Testis (tissue), 3 donors: ENCODE results near the gene BTD. TPM values are rescaled to one million over a fixed set of nuclear protein-coding genes. Genes with fewer than 3 reads are reported as not detected.
"Not testable (repeated sequence)": the region's sequence is repeated elsewhere in the genome, so short reads cannot be mapped to it uniquely, and the experiment has no call there.

Source experiments
- DNase-seq: peaks from one replicate; pipeline ENCODE4 v3.0.0-alpha.2; 2019
- H3K27ac ChIP-seq, 2 donors: fragments of 200-600 bp; sonication (generic); one replicate each; pipeline ENCODE4 v1.5.1; 2019
- H3K27me3 ChIP-seq: fragments of 200-600 bp; sonication (generic); one replicate; pipeline ENCODE4 v1.5.1; 2019
- H3K36me3 ChIP-seq: fragments of 200-600 bp; sonication (generic); one replicate; pipeline ENCODE4 v1.5.1; 2017; ENCODE audit warnings: low read depth; ENCODE audit errors: missing control alignments
- H3K4me1 ChIP-seq: fragments of 200-600 bp; sonication (generic); one replicate; pipeline ENCODE4 v1.5.1; 2019
- H3K4me3 ChIP-seq, 2 donors: fragments of 200-600 bp; sonication (generic); one replicate each; pipeline ENCODE4 v1.5.1; 2017 to 2019
- H3K9me3 ChIP-seq: fragments of 200-600 bp; sonication (generic); one replicate; pipeline ENCODE4 v1.5.1; 2017
- CTCF ChIP-seq, 3 experiments: fragments of 450-650 bp in 2 of 3; fragments of 200-600 bp in 1 of 3; sonication (generic) in 1 of 3; IDR thresholded peaks; one replicate each; pipeline ENCODE4 v1.5.1; 2016 to 2019; ENCODE audit warnings: antibody characterized with exemption in 3 of 3, mild to moderate bottlenecking in 2 of 3, moderate library complexity in 1 of 3
- POLR2A ChIP-seq: fragments of 450-650 bp; IDR thresholded peaks from one replicate; pipeline ENCODE4 v1.6.1; 2017; ENCODE audit warnings: antibody characterized with exemption, mild to moderate bottlenecking, moderate library complexity
- WGBS, 2 donors: methylation state at CpG; one replicate each; pipeline ENCODE4 v1.1.5; 2018; 5-methylcytosine and 5-hydroxymethylcytosine counted together
- intact Hi-C: fragments of 100-400 bp; cut with DNase I; formaldehyde crosslinking; loops from one replicate; pipeline ENCODE4 v1.15.1; 2023; ENCODE audit warnings: low total_unique reads
- polyA plus RNA-seq: library from polyadenylated mRNA; stranded (reverse); fragments of 350-450 nt; fragmentation: Illumina TruSeq; extraction: RNeasy Lipid Tissue Mini Kit (QIAGEN cat#74804); gene quantifications from one replicate; pipeline ENCODE4 v1.2.3, GENCODE V29; 2014; ENCODE audit warnings: low read depth, low replicate concordance; ENCODE audit not compliant: insufficient read depth
- total RNA-seq, 2 donors: library from RNA; depleted of rRNA; stranded (reverse); fragments of >200 nt; gene quantifications; one replicate each; pipeline ENCODE4 v1.2.3, GENCODE V29; 2016

Gene BTD
- total and polyA plus RNA-seq, 3 donors from 2014 or later = 31.3 to 54.7 (median 44.7) TPM

GRCh38 chr3:15592968-15593367 lies 8.6 kb upstream of the BTD start:
- TF ChIP-seq CTCF (IDR thresholded peaks at IDR 0.05) (no peak), POLR2A (no peak)
- no peaks in the 10 kb centered on the region for H3K4me1 ChIP-seq
- no peak overlapping the region for H3K4me3 ChIP-seq
- WGBS, 2 donors = 91% methylated on average over 8 of the region's 8 CpGs
- no peak overlapping the region for H3K27ac ChIP-seq
- DNase-seq = no peak
- intact Hi-C loops = no loop called here
- H3K9me3 ChIP-seq = no peaks in the 10 kb centered on the region
- H3K36me3 ChIP-seq = no peaks in the 10 kb centered on the region
- no peaks in the 10 kb centered on the region for H3K27me3 ChIP-seq

- DNase-seq = no peak
- Histone ChIP-seq H3K27ac (no peak overlapping the region), H3K9me3 (no peaks in the 10 kb centered on the region), H3K36me3 (no peaks in the 10 kb centered on the region), H3K4me3 (no peak overlapping the region), H3K4me1 (peaks cover 6% of the 10 kb centered on the region), H3K27me3 (no peaks in the 10 kb centered on the region)
- intact Hi-C loops = no loop called here
- TF ChIP-seq CTCF (IDR thresholded peaks at IDR 0.05) (no peak), POLR2A (no peak)
- WGBS, 2 donors = 74 to 76% methylated on average over 2 of the region's 2 CpGs
These were observed 5.6 kb upstream of the BTD start for GRCh38 chr3:15595955-15596354.

GRCh38 chr3:15601046-15601398 lies 523 bp upstream of the BTD start:
- Histone ChIP-seq H3K4me3 (peak overlapping the region; percentile 62 to 84), H3K36me3 (no peaks in the 10 kb centered on the region), H3K9me3 (no peaks in the 10 kb centered on the region), H3K4me1 (peaks cover 6% of the 10 kb centered on the region), H3K27ac (peak overlapping the region; percentile 57 to 89), H3K27me3 (no peaks in the 10 kb centered on the region)
- WGBS, 2 donors = 1 to 2% methylated on average over 15 to 19 of the region's 19 CpGs
- DNase-seq = no peak
- intact Hi-C loops = no loop called here
- no peak for TF ChIP-seq POLR2A
- TF ChIP-seq CTCF (IDR thresholded peaks at IDR 0.05) = no peak

GRCh38 chr3:15602146-15602536 lies 596 bp downstream of the BTD start:
- no peak for TF ChIP-seq CTCF (IDR thresholded peaks at IDR 0.05)
- no peak for TF ChIP-seq POLR2A
- intact Hi-C loops = no loop called here

GRCh38 chr3:15602816-15603215 lies 1.3 kb downstream of the BTD start:
- DNase-seq, H3K4me3 ChIP-seq, H3K9me3 ChIP-seq, intact Hi-C loops, H3K36me3 ChIP-seq, H3K27me3 ChIP-seq: not testable (repeated sequence)
- Histone ChIP-seq H3K27ac (peak overlapping the region in 1 of 2 donors; percentile 89), H3K4me1 (peaks cover 18% of the 10 kb centered on the region)
- 89 to 90% methylated on average over 3 of the region's 3 CpGs for WGBS, 2 donors

More at GRCh38 chr3:15602146-15602536, 596 bp downstream of the BTD start:
- H3K4me3 ChIP-seq = peak overlapping the region; percentile 62 to 84
- peaks cover 12% of the 10 kb centered on the region for H3K4me1 ChIP-seq
- 1 to 4% methylated on average over 9 of the region's 9 CpGs for WGBS, 2 donors
- no peaks in the 10 kb centered on the region for H3K27me3 ChIP-seq
- peak overlapping the region; percentile 57 to 89 for H3K27ac ChIP-seq
- no peak for DNase-seq
- H3K9me3 ChIP-seq = no peaks in the 10 kb centered on the region
- H3K36me3 ChIP-seq = no peaks in the 10 kb centered on the region

- H3K36me3 ChIP-seq, DNase-seq, H3K4me3 ChIP-seq, H3K27me3 ChIP-seq, H3K27ac ChIP-seq, intact Hi-C loops, H3K9me3 ChIP-seq: not testable (repeated sequence)
- WGBS, 2 donors = 79 to 84% methylated on average over 1 of the region's 1 CpG
- H3K4me1 ChIP-seq = peaks cover 24% of the 10 kb centered on the region
These were observed 3.0 kb downstream of the BTD start for GRCh38 chr3:15604584-15604983.
